Neural cell (in vitro differentiated cells): ENCODE results near the gene SALL3. TPM values are rescaled to one million over a fixed set of nuclear protein-coding genes. Genes with fewer than 3 reads are reported as not detected.

Experiments used
- H2AFZ ChIP-seq: fragments of 200-600, 300-800 bp; sonication (generic), shearing (Covaris generic); 2 replicates; pipeline ENCODE4 v1.6.0; 2014; ENCODE audit warnings: low read depth, mild to moderate bottlenecking, antibody characterized with exemption, low read length, moderate library complexity
- H3F3A ChIP-seq: fragments of 200-600 bp; shearing (Covaris generic); 2 replicates; pipeline ENCODE4 v1.6.1; 2016; ENCODE audit warnings: mild to moderate bottlenecking, moderate library complexity, mixed read lengths, antibody characterized with exemption, low read length; ENCODE audit not compliant: insufficient read depth, poor library complexity, severe bottlenecking
- H3K27ac ChIP-seq: fragments of 200-600, 300-800 bp; sonication (generic), shearing (Covaris generic); 2 replicates; pipeline ENCODE4 v1.5.1; 2014; ENCODE audit warnings: mild to moderate bottlenecking, low read length, moderate library complexity
- H3K27me3 ChIP-seq: fragments of 300-800, 200-600 bp; sonication (generic), shearing (Covaris generic); 2 replicates; pipeline ENCODE4 v1.6.0; 2014; ENCODE audit warnings: mild to moderate bottlenecking, low read depth, low read length, moderate library complexity; ENCODE audit not compliant: insufficient read depth
- H3K36me3 ChIP-seq: fragments of 300-800, 200-600 bp; sonication (generic), shearing (Covaris generic); 2 replicates; pipeline ENCODE4 v1.5.1; 2014; ENCODE audit warnings: mild to moderate bottlenecking, antibody characterized with exemption, low read length, moderate library complexity; ENCODE audit not compliant: insufficient read depth
- H3K4me2 ChIP-seq: fragments of 300-800, 200-600 bp; sonication (generic), shearing (Covaris generic); 2 replicates; pipeline ENCODE4 v1.6.0; 2014; ENCODE audit warnings: mild to moderate bottlenecking, low read length
- H3K4me3 ChIP-seq: fragments of 300-800, 200-600 bp; sonication (generic), shearing (Covaris generic); 2 replicates; pipeline ENCODE4 v1.5.1; 2014; ENCODE audit warnings: mild to moderate bottlenecking, low read length, moderate library complexity
- H3K79me2 ChIP-seq: fragments of 200-600 bp; shearing (Covaris generic); replicated peaks from 2 replicates; pipeline ENCODE4 v1.6.0; 2014; ENCODE audit warnings: mild to moderate bottlenecking, low read length, moderate library complexity; ENCODE audit not compliant: insufficient read depth
- H3K9ac ChIP-seq: fragments of 300-800, 200-600 bp; sonication (generic), shearing (Covaris generic); 2 replicates; pipeline ENCODE4 v1.6.1; 2016; ENCODE audit warnings: mild to moderate bottlenecking, low read length, mixed read lengths
- H3K9me2 ChIP-seq: fragments of 200-600 bp; shearing (Covaris generic); 2 replicates; pipeline ENCODE4 v1.6.1; 2016; ENCODE audit warnings: mild to moderate bottlenecking, low read length, mixed read lengths; ENCODE audit not compliant: insufficient read depth
- H3K9me3 ChIP-seq: fragments of 200-600, 300-800 bp; sonication (generic), shearing (Covaris generic); 2 replicates; pipeline ENCODE4 v1.6.1; 2016; ENCODE audit warnings: mild to moderate bottlenecking, mixed run types, low read length, moderate library complexity, mixed read lengths
- H4K20me1 ChIP-seq: fragments of 200-600 bp; shearing (Covaris generic); 2 replicates; pipeline ENCODE4 v1.6.1; 2016; ENCODE audit warnings: mild to moderate bottlenecking, mixed run types; ENCODE audit not compliant: insufficient read depth
- EP300 ChIP-seq: fragments of 450-650 bp; conservative IDR thresholded peaks from 2 replicates; pipeline ENCODE4 v1.6.1; 2014; ENCODE audit warnings: antibody characterized with exemption, mild to moderate bottlenecking, moderate library complexity; ENCODE audit not compliant: poor library complexity, severe bottlenecking
- EZH2 ChIP-seq: fragments of 200-600, 300-800 bp; shearing (Covaris generic), sonication (generic); IDR thresholded peaks from 2 replicates; pipeline ENCODE4 v1.6.1; 2014; ENCODE audit warnings: antibody characterized with exemption, low read length, borderline replicate concordance, mild to moderate bottlenecking; ENCODE audit not compliant: insufficient read depth, poor library complexity, severe bottlenecking
- MXI1 ChIP-seq: fragments of 450-650 bp; conservative IDR thresholded peaks from 2 replicates; pipeline ENCODE4 v1.6.1; 2014; ENCODE audit warnings: antibody characterized with exemption, mild to moderate bottlenecking; ENCODE audit not compliant: poor library complexity, severe bottlenecking
- POLR2AphosphoS5 ChIP-seq: IDR thresholded peaks from 2 replicates; pipeline ENCODE4 v1.6.1; 2012
- RAD21 ChIP-seq: fragments of 450-650 bp; conservative IDR thresholded peaks from 2 replicates; pipeline ENCODE4 v1.6.1; 2014; ENCODE audit warnings: antibody characterized with exemption, mild to moderate bottlenecking, moderate library complexity
- REST ChIP-seq: IDR thresholded peaks from 2 replicates; pipeline ENCODE4 v1.6.1; 2012; ENCODE audit warnings: borderline replicate concordance
- SMC3 ChIP-seq: fragments of 450-650 bp; conservative IDR thresholded peaks from 2 replicates; pipeline ENCODE4 v1.6.1; 2014; ENCODE audit warnings: antibody characterized with exemption, mild to moderate bottlenecking, moderate library complexity; ENCODE audit not compliant: poor library complexity
- TAF1 ChIP-seq: IDR thresholded peaks from 2 replicates; pipeline ENCODE4 v1.6.1; 2012; ENCODE audit warnings: low read depth
- polyA plus RNA-seq: library from polyadenylated mRNA; depleted of rRNA; stranded (reverse); fragments of >200 nt; gene quantifications from 2 replicates; pipeline ENCODE4 v1.2.3, GENCODE V29; 2014
- TF ChIP-seq, protein P1 (sequence below): fragments of 450-650 bp; IDR thresholded peaks from 2 replicates; pipeline ENCODE4 v1.5.1; 2014; ENCODE audit warnings: antibody characterized with exemption, mild to moderate bottlenecking, moderate library complexity; ENCODE audit not compliant: poor library complexity, severe bottlenecking

SALL3 gene
- polyA plus RNA-seq, 1 donor from 2014 or later = 0.16 TPM

DNA sequence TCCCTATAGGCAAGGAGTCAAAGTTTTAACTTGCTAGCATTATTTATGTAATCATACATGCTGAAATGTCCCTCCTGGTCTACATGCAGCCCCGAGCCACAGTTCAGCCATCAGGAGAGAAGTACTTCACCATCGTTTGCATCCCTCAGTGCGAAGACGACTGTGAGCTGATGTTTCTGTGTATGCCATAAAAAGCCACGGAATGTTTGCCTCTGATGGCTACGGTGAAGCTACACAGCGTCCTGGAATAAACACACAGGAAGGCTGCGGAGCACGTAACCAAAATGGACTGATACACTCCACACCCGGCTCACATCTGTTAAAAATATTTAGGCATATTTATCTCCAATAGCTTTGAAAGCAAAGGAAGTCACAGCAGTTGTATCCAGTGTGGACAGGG is 4.3 kb upstream of the SALL3 start:
- no peaks in the 10 kb centered on the region for H3K9me3 ChIP-seq
- H3K36me3 ChIP-seq = no peaks in the 10 kb centered on the region
- peaks cover 6% of the 10 kb centered on the region for H3F3A ChIP-seq
- H3K4me3 ChIP-seq = no peak overlapping the region
- no peak overlapping the region for H2AFZ ChIP-seq
- H3K9ac ChIP-seq = no peak overlapping the region
- H3K27ac ChIP-seq = no peak overlapping the region
- no peak for TF ChIP-seq EP300
- TF ChIP-seq, protein P1, sequence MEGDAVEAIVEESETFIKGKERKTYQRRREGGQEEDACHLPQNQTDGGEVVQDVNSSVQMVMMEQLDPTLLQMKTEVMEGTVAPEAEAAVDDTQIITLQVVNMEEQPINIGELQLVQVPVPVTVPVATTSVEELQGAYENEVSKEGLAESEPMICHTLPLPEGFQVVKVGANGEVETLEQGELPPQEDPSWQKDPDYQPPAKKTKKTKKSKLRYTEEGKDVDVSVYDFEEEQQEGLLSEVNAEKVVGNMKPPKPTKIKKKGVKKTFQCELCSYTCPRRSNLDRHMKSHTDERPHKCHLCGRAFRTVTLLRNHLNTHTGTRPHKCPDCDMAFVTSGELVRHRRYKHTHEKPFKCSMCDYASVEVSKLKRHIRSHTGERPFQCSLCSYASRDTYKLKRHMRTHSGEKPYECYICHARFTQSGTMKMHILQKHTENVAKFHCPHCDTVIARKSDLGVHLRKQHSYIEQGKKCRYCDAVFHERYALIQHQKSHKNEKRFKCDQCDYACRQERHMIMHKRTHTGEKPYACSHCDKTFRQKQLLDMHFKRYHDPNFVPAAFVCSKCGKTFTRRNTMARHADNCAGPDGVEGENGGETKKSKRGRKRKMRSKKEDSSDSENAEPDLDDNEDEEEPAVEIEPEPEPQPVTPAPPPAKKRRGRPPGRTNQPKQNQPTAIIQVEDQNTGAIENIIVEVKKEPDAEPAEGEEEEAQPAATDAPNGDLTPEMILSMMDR = no peak
- peak; percentile 37 for TF ChIP-seq POLR2AphosphoS5
- no peaks in the 10 kb centered on the region for H4K20me1 ChIP-seq
- H3K9me2 ChIP-seq = no peaks in the 10 kb centered on the region
- no peaks in the 10 kb centered on the region for H3K79me2 ChIP-seq
- H3K27me3 ChIP-seq = peaks cover 82% of the 10 kb centered on the region
- no peak overlapping the region for H3K4me2 ChIP-seq

GRCh38 chr18:78975699-78976335 is 3.8 kb upstream of the SALL3 start:
- Histone ChIP-seq H3K9me2 (no peaks in the 10 kb centered on the region), H3K4me3 (no peak overlapping the region), H4K20me1 (no peaks in the 10 kb centered on the region), H3K36me3 (no peaks in the 10 kb centered on the region), H3F3A (peaks cover 6% of the 10 kb centered on the region), H3K9ac (no peak overlapping the region), H3K4me2 (no peak overlapping the region), H3K27me3 (peaks cover 87% of the 10 kb centered on the region), H3K9me3 (no peaks in the 10 kb centered on the region), H3K79me2 (no peaks in the 10 kb centered on the region), H2AFZ (no peak overlapping the region), H3K27ac (no peak overlapping the region)
- TF ChIP-seq POLR2AphosphoS5 (no peak), SMC3 (no peak), TAF1 (no peak), EZH2 (no peak), REST (no peak), RAD21 (no peak), MXI1 (no peak), EP300 (no peak)
- TF ChIP-seq, protein P1 = no peak
